Fibroblast of lung (primary cell): ENCODE results near the gene IKZF3.

Experiments
- EZH2 ChIP-seq: IDR thresholded peaks from 2 replicates; pipeline ENCODE4 v1.5.1; 2012; ENCODE audit warnings: low read length, control low read depth, mild to moderate bottlenecking; ENCODE audit errors: missing control alignments
- TF ChIP-seq, protein P1 (sequence below), 2 donors: IDR thresholded peaks in 1 of 2; conservative IDR thresholded peaks in 1 of 2; 1 replicate in 1 of 2; 2 replicates in 1 of 2; pipeline ENCODE4 v1.5.1; 2011 to 2012; ENCODE audit warnings: low read length in 2 of 2, control low read depth in 1 of 2, inconsistent platforms in 1 of 2, low read depth in 1 of 2, mild to moderate bottlenecking in 1 of 2

DNA sequence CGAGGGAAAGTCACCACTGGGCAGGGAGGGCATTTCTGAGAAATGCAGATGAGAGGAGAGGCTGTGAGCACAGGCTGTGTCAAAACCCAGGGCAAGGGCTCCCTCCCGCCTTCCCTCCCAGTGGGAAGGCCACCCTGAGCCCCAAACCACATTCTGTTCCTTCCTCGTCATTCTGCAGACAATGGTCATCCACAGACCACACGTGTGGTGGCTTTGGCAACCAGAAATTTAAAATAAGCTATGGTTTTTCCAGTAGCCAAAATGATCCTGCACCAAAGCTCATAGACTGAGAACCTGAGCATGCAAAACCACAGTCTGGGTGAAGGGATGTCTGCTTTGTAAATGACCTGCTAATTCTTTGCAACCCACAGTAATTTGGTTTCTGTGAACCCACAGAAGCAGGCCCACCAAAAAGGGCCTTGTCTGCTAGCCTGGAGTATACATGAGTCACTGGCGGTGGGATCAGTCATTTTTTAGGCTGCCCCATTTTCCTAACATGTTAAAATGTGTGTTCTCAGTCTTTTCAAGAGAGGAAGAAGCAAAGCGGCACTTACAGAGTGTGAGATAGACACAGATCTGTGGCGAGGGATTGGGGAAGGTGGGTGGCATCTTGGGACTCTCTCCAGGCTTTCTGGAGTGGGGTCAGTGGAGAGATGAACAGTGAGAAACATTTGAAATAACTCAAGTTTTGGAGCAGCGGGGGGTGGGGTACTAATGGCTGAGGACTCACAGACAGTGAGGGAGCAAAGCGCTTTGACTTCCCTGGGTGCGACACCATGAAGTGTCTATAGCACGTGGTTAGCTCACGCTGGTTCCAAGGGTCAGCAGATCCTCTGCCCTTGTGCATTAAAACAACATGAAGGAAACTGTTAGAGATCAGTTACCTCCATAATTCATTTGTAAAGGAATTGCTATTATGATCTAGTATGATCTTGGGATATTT, 105.9 kb downstream of the IKZF3 start:
- TF ChIP-seq, protein P1, sequence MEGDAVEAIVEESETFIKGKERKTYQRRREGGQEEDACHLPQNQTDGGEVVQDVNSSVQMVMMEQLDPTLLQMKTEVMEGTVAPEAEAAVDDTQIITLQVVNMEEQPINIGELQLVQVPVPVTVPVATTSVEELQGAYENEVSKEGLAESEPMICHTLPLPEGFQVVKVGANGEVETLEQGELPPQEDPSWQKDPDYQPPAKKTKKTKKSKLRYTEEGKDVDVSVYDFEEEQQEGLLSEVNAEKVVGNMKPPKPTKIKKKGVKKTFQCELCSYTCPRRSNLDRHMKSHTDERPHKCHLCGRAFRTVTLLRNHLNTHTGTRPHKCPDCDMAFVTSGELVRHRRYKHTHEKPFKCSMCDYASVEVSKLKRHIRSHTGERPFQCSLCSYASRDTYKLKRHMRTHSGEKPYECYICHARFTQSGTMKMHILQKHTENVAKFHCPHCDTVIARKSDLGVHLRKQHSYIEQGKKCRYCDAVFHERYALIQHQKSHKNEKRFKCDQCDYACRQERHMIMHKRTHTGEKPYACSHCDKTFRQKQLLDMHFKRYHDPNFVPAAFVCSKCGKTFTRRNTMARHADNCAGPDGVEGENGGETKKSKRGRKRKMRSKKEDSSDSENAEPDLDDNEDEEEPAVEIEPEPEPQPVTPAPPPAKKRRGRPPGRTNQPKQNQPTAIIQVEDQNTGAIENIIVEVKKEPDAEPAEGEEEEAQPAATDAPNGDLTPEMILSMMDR (conservative IDR thresholded peaks at IDR 0.05 in 1 of 2, IDR thresholded peaks at IDR 0.05 in 1 of 2; ENCODE audit: low read depth in 1 of 2, low read length in 2 of 2), result no peak
- no peak for TF ChIP-seq EZH2
